Osteoblast (primary cell): ENCODE results near the gene P3H3. TPM values are rescaled to one million over a fixed set of nuclear protein-coding genes. Genes with fewer than 3 reads are reported as not detected.

ENCODE experiments used
- DNase-seq: peaks from one replicate; pipeline ENCODE4 v3.0.0; 2011; ENCODE audit warnings: low spot score, mixed read lengths; ENCODE audit not compliant: insufficient read length; ENCODE audit errors: missing footprints
- H2AFZ ChIP-seq: 2 replicates; pipeline ENCODE4 v1.6.0; 2011; ENCODE audit warnings: mild to moderate bottlenecking, low read length
- H3K27ac ChIP-seq: 2 replicates; pipeline ENCODE4 v1.5.1; 2011; ENCODE audit warnings: mild to moderate bottlenecking, low read depth, low read length, moderate library complexity
- H3K27me3 ChIP-seq: 2 replicates; pipeline ENCODE4 v1.6.0; 2012; ENCODE audit warnings: mild to moderate bottlenecking, control low read depth, inconsistent platforms, low read length, moderate library complexity; ENCODE audit not compliant: insufficient read depth
- H3K36me3 ChIP-seq: 2 replicates; pipeline ENCODE4 v1.5.1; 2011; ENCODE audit warnings: mild to moderate bottlenecking, low read length, control low read depth, moderate library complexity; ENCODE audit not compliant: insufficient read depth
- H3K4me1 ChIP-seq: 2 replicates; pipeline ENCODE4 v1.5.1; 2011; ENCODE audit warnings: mild to moderate bottlenecking, low read length, control low read depth, moderate library complexity; ENCODE audit not compliant: insufficient read depth
- H3K4me2 ChIP-seq: 2 replicates; pipeline ENCODE4 v1.6.0; 2011; ENCODE audit warnings: mild to moderate bottlenecking, low read length; ENCODE audit not compliant: insufficient read depth
- H3K4me3 ChIP-seq: fragments of 200-600 bp; sonication (generic); 3 replicates; pipeline ENCODE4 v1.5.1; 2012; ENCODE audit warnings: mild to moderate bottlenecking, low read length, inconsistent platforms; ENCODE audit not compliant: insufficient read depth
- H3K79me2 ChIP-seq: 2 replicates; pipeline ENCODE4 v1.6.0; 2012; ENCODE audit warnings: mild to moderate bottlenecking, low read length, control low read depth, inconsistent platforms; ENCODE audit not compliant: insufficient read depth
- H3K9me3 ChIP-seq: 2 replicates; pipeline ENCODE4 v1.5.1; 2011; ENCODE audit warnings: low read depth, low read length, control low read depth
- H4K20me1 ChIP-seq: 2 replicates; pipeline ENCODE4 v1.6.0; 2012; ENCODE audit warnings: mild to moderate bottlenecking, low read length, control low read depth; ENCODE audit not compliant: insufficient read depth
- total RNA-seq: library from RNA; depleted of rRNA; stranded (reverse); fragments of >200 nt; gene quantifications from 2 replicates; pipeline ENCODE4 v1.2.3, GENCODE V29; 2012
- TF ChIP-seq, protein P1 (sequence below): IDR thresholded peaks from 2 replicates; pipeline ENCODE4 v1.5.1; 2011; ENCODE audit warnings: mild to moderate bottlenecking, low read depth, low read length, moderate library complexity; ENCODE audit errors: extremely low read depth

The P3H3 gene
- total RNA-seq, 1 donor, result 130 TPM

DNA sequence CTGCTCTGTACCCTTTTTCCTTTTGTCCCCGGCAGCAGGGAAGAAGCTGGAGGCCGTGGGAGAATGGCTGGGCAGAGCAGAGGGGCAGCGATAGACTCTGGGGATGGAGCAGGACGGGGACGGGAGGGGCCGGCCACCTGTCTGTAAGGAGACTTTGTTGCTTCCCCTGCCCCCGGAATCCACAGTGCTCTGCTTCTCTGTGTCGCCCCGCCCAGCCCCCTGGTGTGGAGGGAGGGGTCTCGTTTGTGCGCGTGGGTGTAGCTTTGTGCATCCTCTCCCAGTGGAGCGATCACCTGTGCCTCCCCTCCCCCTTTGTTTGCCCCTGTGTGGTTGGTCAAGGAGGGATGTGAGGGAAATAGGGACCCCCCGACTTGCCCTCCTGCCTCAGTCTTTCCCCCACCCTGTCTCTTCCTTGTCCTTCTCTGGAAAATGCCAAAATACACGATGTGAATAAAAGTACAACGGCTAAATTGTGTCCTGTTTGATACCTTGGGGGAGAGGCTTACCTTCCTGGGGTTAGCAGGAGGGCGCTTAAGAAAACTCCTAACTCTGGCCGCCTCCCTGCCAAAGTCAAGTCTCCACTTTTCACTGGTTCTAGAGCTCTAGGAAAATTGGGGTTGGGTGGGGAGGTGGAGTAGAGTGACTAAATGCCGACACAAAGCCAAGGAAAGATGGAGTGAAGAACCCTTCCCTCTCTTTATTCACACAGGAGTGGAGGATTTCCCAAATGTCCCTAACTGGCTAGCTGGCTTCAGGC lies 38.1 kb downstream of the P3H3 start:
- Histone ChIP-seq H3K36me3 (peaks cover 57% of the 10 kb centered on the region), H2AFZ (no peak overlapping the region), H3K27ac (peak overlapping the region; percentile 52), H3K4me3 (peak overlapping the region; percentile 81), H3K27me3 (no peaks in the 10 kb centered on the region), H3K4me2 (peak overlapping the region; percentile 88), H4K20me1 (peaks cover 33% of the 10 kb centered on the region), H3K79me2 (peaks cover 38% of the 10 kb centered on the region), H3K9me3 (no peaks in the 10 kb centered on the region), H3K4me1 (peaks cover 32% of the 10 kb centered on the region)
- TF ChIP-seq, protein P1, sequence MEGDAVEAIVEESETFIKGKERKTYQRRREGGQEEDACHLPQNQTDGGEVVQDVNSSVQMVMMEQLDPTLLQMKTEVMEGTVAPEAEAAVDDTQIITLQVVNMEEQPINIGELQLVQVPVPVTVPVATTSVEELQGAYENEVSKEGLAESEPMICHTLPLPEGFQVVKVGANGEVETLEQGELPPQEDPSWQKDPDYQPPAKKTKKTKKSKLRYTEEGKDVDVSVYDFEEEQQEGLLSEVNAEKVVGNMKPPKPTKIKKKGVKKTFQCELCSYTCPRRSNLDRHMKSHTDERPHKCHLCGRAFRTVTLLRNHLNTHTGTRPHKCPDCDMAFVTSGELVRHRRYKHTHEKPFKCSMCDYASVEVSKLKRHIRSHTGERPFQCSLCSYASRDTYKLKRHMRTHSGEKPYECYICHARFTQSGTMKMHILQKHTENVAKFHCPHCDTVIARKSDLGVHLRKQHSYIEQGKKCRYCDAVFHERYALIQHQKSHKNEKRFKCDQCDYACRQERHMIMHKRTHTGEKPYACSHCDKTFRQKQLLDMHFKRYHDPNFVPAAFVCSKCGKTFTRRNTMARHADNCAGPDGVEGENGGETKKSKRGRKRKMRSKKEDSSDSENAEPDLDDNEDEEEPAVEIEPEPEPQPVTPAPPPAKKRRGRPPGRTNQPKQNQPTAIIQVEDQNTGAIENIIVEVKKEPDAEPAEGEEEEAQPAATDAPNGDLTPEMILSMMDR, result no peak
- peak; percentile 87 for DNase-seq

DNA sequence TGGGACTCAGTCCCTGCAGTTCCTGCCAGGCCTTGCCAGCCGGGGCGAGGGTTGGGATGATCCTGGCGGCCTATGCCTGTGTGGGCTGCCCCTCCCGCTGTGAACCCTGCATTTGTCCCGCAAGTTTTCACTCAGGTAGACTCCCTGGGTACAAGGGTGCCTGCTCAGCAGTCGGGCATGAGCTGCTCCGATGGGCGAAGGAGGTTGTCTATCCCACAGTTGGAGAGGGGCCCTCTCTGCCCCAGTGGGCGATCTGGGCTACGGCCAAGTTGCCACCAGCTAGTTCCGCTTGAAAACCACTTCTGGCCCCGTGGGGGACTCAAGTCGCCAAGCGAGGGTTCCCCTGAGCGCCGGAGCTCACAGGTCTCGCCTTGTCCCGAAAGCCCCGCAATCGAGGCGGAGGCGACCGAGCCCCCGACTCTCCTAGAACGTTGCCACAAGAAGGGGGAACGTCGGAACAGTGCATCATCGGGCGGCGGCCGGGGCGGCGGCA lies 38.8 kb downstream of the P3H3 start:
- Histone ChIP-seq H4K20me1 (peaks cover 39% of the 10 kb centered on the region), H2AFZ (peak overlapping the region; percentile 76), H3K4me3 (peak overlapping the region; percentile 81), H3K36me3 (peaks cover 51% of the 10 kb centered on the region), H3K9me3 (no peaks in the 10 kb centered on the region), H3K4me1 (peaks cover 36% of the 10 kb centered on the region), H3K79me2 (peaks cover 44% of the 10 kb centered on the region), H3K4me2 (peak overlapping the region; percentile 88), H3K27ac (peak overlapping the region; percentile 52), H3K27me3 (no peaks in the 10 kb centered on the region)
- TF ChIP-seq, protein P1, result no peak
- no peak for DNase-seq

DNA sequence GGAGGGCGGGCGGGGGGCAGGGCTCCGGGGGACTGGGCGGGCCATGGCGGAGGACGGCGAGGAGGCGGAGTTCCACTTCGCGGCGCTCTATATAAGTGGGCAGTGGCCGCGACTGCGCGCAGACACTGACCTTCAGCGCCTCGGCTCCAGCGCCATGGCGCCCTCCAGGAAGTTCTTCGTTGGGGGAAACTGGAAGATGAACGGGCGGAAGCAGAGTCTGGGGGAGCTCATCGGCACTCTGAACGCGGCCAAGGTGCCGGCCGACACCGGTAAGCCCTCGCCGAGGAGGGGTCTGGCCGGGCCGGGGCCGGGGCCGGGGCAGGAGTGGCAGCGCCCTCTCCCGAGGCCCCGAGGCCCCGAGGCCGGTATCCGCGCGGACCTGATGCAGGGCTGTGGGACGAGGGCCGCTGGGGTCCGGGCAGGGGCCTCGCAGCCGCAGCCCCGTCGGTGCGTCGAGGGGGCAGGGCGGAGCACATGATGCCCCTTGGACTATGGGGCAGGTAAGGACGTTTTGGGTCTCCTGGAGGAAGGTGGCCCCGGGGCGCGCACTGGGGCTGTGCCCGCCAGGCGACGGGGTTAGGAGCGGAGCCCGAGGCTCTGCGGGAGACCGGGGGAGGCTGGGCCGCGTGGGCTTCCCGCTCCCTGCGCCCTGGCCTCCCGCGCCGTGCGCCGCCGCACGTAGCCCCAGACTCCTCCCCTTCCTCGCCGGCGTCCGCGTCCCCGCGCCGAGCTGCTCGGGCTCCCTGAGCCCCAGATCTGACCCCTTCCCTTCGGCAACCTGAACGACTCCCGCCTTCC lies 39.4 kb downstream of the P3H3 start, which contains the start of gene TPI1:
TPI1 (plus strand) TSS at position 119 of the 798 bp plus-strand sequence; CDS start at position 155, 36 bp downstream.
- Histone ChIP-seq H3K79me2 (peaks cover 50% of the 10 kb centered on the region), H3K9me3 (no peaks in the 10 kb centered on the region), H3K27me3 (no peaks in the 10 kb centered on the region), H3K4me3 (peak within 1 kb of the TSS; percentile 81), H3K4me1 (peaks cover 39% of the 10 kb centered on the region), H4K20me1 (peaks cover 42% of the 10 kb centered on the region), H3K27ac (peak within 1 kb of the TSS; percentile 70), H3K36me3 (peaks cover 46% of the 10 kb centered on the region), H2AFZ (peak within 1 kb of the TSS; percentile 76), H3K4me2 (peak within 1 kb of the TSS; percentile 94)
- TF ChIP-seq, protein P1, result no peak
- peak; percentile 98 for DNase-seq
